Lung microvascular endothelial cell (primary cell): ENCODE measurements around the gene BCAS4. TPM values are rescaled to one million over a fixed set of nuclear protein-coding genes. Genes with fewer than 3 reads are reported as not detected.
"Not testable (repeated sequence)": the region's sequence is repeated elsewhere in the genome, so short reads cannot be mapped to it uniquely, and the experiment has no call there.

Experiments used
- DNase-seq, 2 donors: peaks; one replicate each; pipeline versions ENCODE4 v3.0.0 to v3.0.0-alpha.2; 2010; ENCODE audit warnings: low read depth in 2 of 2
- total RNA-seq: library from RNA; depleted of rRNA; stranded (reverse); fragments of >200 nt; gene quantifications from 2 replicates; pipeline ENCODE4 v1.2.1, GENCODE V29; 2014

Gene BCAS4
- total RNA-seq, 1 donor from 2014 or later = 0.60 TPM

GRCh38 chr20:50799176-50799889, 4.5 kb downstream of the BCAS4 start:
- DNase-seq = no peak

DNA sequence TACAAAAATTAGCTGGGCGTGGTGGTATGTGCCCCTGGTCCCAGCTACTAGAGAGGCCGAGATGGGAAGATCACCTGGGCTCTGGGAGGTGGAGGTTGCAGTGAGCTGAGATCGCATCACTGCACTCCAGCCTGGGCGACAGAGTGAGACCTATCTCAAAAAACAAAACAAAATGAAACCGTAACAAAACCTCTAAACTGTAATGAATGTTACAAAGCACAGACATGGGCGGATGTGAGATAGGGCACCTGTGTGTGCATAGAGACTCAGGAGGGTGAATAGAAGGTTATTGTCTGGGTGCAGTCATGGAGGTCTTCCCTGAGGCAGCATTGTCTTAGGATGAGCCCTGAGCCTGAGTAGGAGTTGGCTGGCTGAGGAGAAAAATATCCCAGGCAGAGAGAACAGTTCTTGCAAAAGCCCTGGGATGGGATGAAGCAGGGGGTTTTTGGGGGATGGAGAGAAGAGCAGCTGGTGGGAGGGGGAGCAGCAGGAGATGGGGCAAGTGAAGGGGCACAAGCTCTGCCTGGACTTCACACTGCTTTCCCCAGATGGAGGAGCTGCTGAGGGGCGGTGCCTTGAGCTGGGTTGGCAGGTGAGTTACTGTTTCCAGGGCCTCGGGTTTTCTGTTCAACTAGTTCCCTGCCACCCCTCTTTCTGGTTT, 5.2 kb downstream of the BCAS4 start:
- no peak for DNase-seq

DNA sequence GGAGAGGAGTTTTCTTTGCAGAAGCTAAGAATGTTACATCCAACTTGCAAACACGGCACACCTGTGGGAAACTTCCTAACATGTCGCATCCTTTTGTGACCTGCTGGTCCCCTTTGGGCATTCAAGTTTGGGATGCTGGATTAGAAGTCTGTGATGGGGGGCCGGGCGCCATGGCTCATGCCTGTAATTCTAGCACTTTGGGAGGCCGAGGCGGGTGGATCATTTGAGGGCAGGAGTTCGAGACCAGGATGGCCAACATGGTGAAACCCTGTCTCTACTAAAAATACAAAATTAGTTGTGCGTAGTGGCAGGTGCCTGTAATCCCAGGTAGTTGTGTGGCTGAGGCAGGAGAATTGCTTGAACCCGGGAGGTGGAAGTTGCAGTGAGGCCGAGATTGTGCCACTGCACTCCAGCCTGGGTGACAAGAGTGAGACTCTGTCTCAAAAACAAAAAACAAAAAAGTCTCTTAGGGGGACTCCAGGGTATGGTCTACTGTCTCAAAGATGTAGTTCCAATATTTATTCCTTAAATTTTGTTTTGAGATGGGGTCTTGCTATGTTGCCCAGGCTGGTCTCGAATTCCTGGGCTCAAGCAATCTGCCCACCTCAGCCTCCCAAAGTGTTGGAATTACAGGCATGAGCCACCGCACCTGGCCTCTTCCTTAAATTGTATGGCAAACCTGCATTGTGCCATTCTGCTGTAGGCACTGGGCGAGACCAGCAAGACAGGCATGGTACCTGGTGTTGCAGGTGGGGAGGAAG, 6.3 kb downstream of the BCAS4 start:
- not testable (repeated sequence) for DNase-seq

GRCh38 chr20:50801747-50802125, 6.9 kb downstream of the BCAS4 start:
- DNase-seq = no peak

GRCh38 chr20:50802289-50802688, 7.4 kb downstream of the BCAS4 start:
- no peak for DNase-seq

- DNase-seq = no peak
Observed at GRCh38 chr20:50804437-50805348, 9.8 kb downstream of the BCAS4 start.

- DNase-seq = no peak
Observed at GRCh38 chr20:50805349-50805684, 10.5 kb downstream of the BCAS4 start.

DNA sequence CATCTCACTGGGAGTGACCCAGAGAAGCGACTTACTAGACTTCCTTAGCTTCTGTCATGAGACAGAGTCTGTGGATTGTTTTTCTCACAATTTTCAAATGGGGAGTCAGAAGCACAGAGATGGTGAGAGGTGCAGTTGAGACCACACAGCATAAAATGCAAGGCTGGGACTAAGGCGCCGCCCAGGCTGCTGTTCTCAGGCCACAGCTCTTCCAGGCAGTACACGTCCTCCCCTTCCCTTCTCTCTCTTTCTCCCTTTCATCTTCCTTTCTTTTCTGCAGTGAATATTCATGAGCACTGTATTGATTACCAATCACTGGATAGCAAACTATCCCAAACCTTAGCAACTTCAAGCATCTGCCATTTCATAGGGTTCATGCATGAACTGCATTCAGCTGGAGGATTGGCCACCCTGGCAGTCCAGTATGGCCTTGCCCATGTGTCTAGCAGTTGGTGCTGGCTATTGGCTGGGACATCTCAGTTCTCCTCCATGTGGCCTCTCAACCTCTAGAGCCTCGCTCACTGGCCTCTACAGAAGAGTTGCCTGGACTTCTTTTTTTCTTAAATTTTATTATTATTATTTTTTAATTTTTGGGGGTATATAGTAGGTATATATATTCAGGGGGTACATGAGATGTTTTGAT, 11.4 kb downstream of the BCAS4 start:
- DNase-seq = no peak

DNA sequence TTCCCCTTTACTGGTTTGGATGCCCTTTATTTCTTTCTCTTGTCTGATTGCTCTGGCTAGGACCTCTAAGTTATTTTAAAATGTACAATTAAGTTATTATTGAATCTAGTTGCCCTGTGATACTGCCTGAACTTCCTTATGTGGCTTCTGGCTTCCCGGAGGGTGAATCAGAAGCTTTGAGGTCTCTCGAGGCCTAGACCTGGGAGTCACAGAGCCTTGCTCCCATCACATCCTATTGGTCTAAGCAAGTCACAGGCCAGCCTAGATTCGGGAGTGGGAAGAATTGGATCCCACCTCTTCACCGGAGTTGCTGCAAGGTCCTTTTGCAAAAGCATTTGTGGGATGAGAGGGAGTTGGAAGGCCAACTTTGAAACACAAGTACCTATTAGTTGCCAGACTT, 15.2 kb downstream of the BCAS4 start:
- DNase-seq = no peak

DNA sequence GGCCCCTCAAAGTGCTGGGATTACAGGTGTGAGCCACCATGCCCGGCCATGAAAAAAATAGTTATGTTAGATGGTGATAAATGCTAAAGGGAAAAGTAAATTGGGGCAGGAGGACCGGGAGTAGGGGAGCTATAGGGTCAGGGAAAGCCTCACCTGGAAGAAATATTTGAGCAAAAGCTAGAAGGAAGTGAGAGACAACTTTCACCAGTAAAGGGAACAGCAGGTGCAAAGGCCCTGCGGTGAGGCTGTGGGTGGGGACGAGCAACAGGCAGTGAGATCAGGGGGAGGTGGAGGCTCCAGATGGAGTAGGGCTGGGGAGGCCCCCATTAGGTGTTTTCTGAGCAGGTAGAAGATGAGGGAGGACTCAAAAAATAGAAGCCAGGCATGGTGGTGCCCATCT, 16.0 kb downstream of the BCAS4 start:
- no peak for DNase-seq

DNA sequence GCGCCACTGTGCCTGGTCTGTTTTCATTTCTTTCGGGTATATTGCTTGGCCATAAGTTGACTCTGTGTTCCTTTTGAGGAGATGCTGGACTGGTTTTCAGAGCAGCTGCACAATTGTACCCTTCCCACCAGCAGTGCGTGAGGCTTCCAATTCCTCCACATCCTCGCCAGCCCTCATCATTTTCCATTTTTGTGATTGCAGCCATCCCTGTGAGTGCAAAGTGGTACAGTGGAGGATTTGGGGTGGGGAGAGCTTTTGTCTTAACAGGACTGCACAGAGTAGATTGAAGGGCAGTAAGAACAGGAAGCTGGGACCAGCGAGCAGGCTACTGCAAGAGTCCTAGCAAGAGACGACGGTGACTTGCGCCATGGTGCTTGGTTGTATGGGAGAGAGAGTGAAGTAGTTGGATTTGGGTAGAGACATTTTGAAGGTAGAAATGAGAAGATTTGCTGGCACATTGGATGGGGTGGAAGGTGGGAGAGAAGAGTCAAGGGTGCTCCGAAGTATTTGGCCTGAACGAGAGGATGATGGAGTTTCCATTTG, 18.3 kb downstream of the BCAS4 start:
- no peak for DNase-seq

- no peak for DNase-seq
Observed at GRCh38 chr20:50813801-50814200, 18.9 kb downstream of the BCAS4 start.

DNA sequence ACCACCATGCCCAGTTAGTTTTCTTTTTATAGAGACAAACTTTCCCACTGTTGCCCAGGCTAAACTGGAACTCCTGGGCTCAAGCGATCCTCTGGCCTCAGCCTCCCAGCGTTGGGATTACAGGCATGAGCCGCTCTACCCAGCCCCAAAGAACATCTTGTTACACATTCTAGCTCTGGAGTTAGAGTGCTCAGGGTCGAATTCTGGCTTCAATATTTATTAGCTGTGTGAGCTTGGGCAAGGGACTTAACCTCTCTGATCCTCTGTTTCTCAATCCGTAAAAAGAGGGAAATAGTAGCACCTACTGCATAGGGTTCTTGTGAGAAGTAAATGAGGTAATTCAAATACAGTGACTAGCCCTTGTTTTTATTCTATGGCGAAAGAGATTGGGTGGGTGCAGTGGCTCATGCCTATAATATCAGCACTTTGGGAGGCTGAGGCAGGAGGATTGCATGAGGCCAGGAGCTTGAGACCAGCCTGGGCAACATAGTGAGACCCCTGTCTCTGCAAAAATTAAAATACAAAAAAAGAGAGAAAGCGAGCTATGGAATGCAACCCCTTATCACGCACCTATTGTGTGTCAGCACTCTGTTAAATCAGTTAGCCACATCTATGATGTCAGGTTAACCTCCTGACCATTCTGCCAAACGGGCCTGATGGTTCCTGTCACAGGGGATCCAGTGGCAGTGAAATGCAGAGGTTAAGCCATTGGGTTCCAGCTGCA, 19.7 kb downstream of the BCAS4 start:
- DNase-seq = no peak

GRCh38 chr20:50815162-50815989, 20.5 kb downstream of the BCAS4 start:
- no peak for DNase-seq

- DNase-seq = no peak
Observed at GRCh38 chr20:50817776-50818172, 22.9 kb downstream of the BCAS4 start.

DNA sequence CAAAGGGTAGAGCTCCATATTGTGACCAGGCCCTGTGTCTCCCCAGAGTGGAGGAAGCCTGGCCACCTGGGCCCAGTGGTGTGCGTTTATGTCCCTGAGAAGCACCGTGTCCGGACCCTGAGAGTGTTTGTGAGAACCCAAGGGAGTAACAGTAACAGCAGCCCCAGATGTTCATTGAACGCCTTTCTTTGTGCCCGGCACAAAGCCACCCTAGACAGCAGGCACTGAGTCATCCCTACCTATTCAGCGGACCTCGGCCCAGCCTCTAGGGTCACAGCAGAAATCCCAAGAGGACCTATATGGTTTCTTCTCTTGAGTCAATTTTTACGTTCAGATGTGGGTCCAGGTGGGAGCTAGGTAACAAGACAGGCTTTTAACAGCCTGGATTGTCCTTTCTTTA, 24.5 kb downstream of the BCAS4 start:
- no peak for DNase-seq

GRCh38 chr20:50820515-50821256, 25.8 kb downstream of the BCAS4 start:
- no peak for DNase-seq

- no peak for DNase-seq
Observed at GRCh38 chr20:50821257-50821921, 26.5 kb downstream of the BCAS4 start.
